Measurements from ENCODE around the gene FAM13C. TPM values are rescaled to one million over a fixed set of nuclear protein-coding genes. Genes with fewer than 3 reads are reported as not detected.

The FAM13C gene
- total RNA-seq, 1 donor from 2014 or later: 10.1 TPM

- Mint-ChIP-seq H3K36me3 (peaks cover 10% of the 10 kb centered on the region), H3K4me1 (ENCODE audit: unreplicated experiment) (no peaks in the 10 kb centered on the region), H3K27me3 (no peaks in the 10 kb centered on the region), H3K27ac (no peak overlapping the region), H3K4me3 (no peak overlapping the region), H3K9me3 (peaks cover 7% of the 10 kb centered on the region)
- no peak for TF ChIP-seq CTCF (conservative IDR thresholded peaks at IDR 0.05)
- DNase-seq (ENCODE audit: extremely low spot score, unreplicated experiment): no peak
These were observed 51.9 kb downstream of the FAM13C start for GRCh38 chr10:59310324-59310914.

GRCh38 chr10:59304521-59305097, 57.7 kb downstream of the FAM13C start:
- Mint-ChIP-seq H3K27me3 (no peaks in the 10 kb centered on the region), H3K4me3 (no peak overlapping the region), H3K27ac (no peak overlapping the region), H3K36me3 (peaks cover 15% of the 10 kb centered on the region), H3K9me3 (no peaks in the 10 kb centered on the region), H3K4me1 (ENCODE audit: unreplicated experiment) (no peaks in the 10 kb centered on the region)
- DNase-seq (ENCODE audit: extremely low spot score, unreplicated experiment): no peak
- no peak for TF ChIP-seq CTCF (conservative IDR thresholded peaks at IDR 0.05)

GRCh38 chr10:59303018-59303417, 59.3 kb downstream of the FAM13C start:
- no peak for DNase-seq (ENCODE audit: extremely low spot score, unreplicated experiment)
- Mint-ChIP-seq H3K4me1 (ENCODE audit: unreplicated experiment) (no peaks in the 10 kb centered on the region), H3K27me3 (no peaks in the 10 kb centered on the region), H3K36me3 (peaks cover 15% of the 10 kb centered on the region), H3K27ac (no peak overlapping the region), H3K9me3 (no peaks in the 10 kb centered on the region), H3K4me3 (no peak overlapping the region)
- no peak for TF ChIP-seq CTCF (conservative IDR thresholded peaks at IDR 0.05)

- H3K9me3 Mint-ChIP-seq: no peaks in the 10 kb centered on the region
- H3K27ac Mint-ChIP-seq: no peak overlapping the region
- H3K4me1 Mint-ChIP-seq (ENCODE audit: unreplicated experiment): no peaks in the 10 kb centered on the region
- no peak for DNase-seq (ENCODE audit: extremely low spot score, unreplicated experiment)
- H3K4me3 Mint-ChIP-seq: no peak overlapping the region
- TF ChIP-seq CTCF (conservative IDR thresholded peaks at IDR 0.05): no peak
- no peaks in the 10 kb centered on the region for H3K27me3 Mint-ChIP-seq
- H3K36me3 Mint-ChIP-seq: peaks cover 15% of the 10 kb centered on the region
These were observed 60.0 kb downstream of the FAM13C start for GRCh38 chr10:59302381-59302780.

GRCh38 chr10:59301067-59301754, 61.1 kb downstream of the FAM13C start:
- no peak for TF ChIP-seq CTCF (conservative IDR thresholded peaks at IDR 0.05)
- Mint-ChIP-seq H3K27me3 (no peaks in the 10 kb centered on the region), H3K4me3 (no peak overlapping the region), H3K27ac (no peak overlapping the region), H3K9me3 (no peaks in the 10 kb centered on the region), H3K36me3 (peaks cover 8% of the 10 kb centered on the region), H3K4me1 (ENCODE audit: unreplicated experiment) (no peaks in the 10 kb centered on the region)
- DNase-seq (ENCODE audit: extremely low spot score, unreplicated experiment): no peak

Measured in type B pancreatic cell (in vitro differentiated cells).